ENCODE results near the gene PDSS2.
"Not testable (repeated sequence)": the region's sequence is repeated elsewhere in the genome, so short reads cannot be mapped to it uniquely, and the experiment has no call there.

PDSS2 gene

DNA sequence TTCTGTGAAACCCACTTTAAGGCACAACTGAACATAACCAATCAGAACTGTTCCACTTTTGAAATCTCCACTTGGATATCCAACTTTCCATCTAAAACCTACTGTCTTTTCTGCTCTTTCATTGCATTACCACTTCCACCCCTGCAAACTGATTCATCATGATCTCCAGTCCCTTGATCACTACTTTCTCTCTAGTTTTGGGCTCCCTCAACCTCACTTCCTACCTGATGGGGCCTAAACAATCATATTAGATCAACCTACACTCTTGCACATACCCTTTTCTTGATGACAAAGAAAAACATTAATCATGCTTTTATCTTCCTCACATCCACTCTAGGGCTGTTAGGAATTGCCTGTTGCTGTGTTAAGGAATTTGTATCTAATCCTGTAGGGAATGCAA, 137.6 kb downstream of the PDSS2 start:
- no peak for DNase-seq (ENCODE audit: low read depth in 2 of 2)

DNA sequence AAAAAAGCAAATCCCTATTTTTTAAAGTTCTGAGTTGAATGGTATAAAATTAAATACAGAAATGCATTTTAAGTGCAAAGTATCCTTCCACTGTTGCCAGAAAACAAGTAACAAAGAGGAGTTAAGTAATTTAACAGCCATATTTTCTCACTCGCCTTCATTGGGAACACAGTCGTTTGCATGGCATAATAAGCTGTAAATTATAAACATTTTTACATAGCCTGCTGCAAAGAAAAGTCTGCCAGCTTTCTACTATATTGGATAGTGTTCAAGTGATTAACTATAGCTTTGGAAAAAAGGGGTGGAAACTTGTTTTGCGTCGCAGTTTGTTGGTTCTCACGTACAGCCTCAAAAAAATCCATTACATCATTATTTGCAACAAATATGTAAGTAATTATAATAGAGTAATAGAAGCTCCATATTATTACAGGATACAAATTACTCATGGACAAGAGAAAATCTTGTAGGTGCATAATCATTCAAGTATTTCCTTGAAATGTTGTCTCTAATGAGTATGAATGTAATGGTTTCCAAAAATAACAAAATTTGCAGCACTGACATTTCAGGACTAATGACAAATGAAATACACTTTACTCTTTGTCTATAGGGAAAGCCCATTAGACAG, 139.3 kb downstream of the PDSS2 start:
- DNase-seq (ENCODE audit: low read depth in 2 of 2), result no peak

DNA sequence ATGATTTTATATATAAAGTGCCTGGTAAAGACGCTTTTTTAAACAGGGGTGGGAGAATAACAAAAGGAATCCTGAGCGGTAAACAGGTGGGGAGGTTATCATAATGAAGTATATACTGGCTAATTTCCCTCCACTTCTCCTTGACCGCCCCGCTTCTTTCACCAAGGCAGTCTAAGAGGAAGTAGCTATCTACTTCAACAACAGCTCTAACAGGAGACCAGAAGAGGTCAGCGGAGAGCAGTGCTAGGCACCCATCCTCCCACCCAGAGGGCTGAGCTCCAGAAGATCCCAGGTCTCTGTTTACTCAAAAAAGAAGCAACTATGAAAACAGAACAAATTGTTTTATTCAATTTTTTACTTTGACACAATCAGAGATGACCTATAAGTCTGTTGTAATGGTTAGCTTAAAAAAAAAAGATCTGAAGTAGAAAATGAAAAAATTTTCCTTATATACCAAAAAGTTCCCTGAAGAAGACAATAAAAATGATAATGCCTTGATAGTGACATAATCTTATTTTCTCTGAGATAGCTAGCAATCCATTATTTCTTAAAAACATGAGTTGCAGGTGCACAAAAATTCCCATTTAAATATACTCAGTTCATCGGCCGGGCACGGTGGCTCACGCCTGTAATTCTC, 141.1 kb downstream of the PDSS2 start:
- no peak for DNase-seq (ENCODE audit: low read depth in 2 of 2)

DNA sequence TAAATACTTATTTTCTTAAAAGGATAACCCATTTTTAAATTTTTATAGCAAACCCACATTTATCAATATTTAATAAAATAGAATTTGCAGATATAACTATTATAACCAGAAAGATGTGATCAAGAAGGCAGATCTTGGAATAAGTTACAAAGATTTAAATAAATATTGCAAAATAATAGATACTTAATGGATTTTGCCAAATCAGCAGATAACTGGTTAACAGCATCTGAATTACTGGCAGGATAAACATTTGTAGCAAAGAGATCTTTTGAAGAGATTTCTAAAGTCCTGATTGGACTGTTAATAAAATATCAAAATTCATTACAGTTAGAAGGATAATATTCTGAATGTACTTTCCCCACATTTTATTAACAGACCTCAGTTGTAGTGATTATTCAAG, 144.2 kb downstream of the PDSS2 start:
- no peak for DNase-seq (ENCODE audit: low read depth in 2 of 2)

DNA sequence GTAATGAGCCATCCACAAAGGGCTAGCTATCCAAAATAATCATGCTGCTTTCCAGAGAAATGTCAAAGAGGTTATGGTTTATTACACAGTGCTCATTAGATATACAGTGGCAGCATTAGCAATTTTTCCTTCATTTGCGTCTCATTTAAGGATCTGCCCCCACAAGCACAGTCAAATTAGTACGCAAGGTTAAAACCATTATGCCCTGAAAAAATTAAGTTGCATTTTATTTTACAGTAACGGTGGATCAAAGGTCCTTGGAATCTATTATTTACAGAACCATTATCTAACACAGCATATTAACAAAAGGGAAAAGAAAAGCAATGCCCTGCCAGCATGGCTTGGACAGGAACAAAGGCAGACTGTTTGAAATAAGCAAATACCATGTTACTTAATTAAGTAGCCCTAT, 144.8 kb downstream of the PDSS2 start:
- DNase-seq (ENCODE audit: low read depth in 2 of 2), result no peak

DNA sequence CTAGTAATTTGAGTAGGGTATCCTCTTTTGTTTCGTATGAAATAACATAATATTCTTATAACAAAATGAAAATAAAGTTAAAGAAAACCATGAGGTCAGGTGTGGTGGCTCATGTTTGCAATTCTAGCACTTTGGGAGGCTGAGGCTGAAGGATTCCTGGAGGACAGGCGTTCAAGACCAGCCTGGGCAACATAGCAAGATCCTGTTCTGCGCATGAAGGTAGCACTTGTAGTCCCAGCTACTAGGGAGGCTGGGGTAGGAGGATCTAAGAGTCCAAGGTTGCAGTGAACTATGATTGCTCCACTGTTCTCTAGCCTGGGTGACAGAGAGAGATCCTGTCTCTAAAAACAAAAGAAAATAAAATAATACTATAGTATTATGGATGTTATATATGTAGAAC, 145.6 kb downstream of the PDSS2 start:
- no peak for DNase-seq (ENCODE audit: low read depth in 2 of 2)

DNA sequence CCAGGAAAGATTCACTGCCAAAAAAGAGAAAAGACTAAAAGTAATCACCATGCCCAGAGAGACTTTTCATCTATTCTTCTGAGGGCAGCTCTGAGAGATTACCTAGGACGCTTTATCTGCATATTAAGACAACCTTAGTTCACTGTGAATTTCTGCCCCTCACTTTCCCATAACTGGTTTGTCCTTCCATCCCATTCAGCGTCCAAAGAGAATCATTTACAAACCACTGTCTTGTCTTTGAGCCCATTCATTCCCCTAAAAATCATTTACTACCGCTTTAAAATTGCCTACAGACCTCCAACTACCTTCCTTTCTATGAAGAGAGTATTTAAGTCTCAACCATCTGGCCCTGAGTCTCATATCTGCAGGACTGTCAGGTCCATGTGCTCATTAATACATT, 149.0 kb downstream of the PDSS2 start:
- DNase-seq (ENCODE audit: low read depth in 2 of 2), result no peak

DNA sequence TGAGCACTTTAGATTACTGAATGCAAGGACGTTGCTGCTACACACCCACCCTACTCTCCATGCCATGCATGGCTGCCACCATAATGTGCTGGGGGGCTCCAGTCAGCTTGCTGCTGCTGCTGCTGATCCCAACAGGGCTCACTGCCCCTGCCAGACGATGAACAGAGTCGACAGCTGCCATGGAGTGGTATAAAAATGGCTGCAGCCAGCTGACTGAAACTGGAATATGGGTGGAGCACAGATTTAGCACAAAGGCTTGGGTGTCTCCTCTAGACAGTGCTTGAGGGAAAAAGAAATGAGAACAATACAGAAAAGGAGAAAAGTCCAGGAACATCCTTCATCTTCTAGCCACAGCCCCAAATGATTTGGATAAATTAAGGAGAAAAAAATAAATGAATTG, 150.7 kb downstream of the PDSS2 start:
- no peak for DNase-seq (ENCODE audit: low read depth in 2 of 2)

DNA sequence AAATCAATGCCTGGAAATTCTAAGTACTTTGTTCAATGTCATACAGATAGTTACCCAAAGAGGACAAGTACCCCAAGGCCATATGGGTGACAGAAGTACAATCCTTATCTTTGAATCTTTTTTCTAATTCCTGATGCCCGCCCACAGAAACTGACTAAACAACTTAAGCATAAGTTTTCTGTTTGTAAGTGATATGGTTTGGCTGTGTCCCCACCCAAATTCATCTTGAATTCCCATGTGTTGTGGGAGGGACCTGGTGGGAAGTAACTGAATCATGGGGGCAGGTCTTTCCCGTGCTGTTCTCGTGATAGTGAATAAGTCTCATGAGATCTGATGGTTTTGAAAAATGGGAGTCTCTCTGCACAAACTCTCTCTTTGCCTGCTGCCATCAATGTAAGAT, 153.4 kb downstream of the PDSS2 start:
- not testable (repeated sequence) for DNase-seq (ENCODE audit: low read depth in 2 of 2)

DNA sequence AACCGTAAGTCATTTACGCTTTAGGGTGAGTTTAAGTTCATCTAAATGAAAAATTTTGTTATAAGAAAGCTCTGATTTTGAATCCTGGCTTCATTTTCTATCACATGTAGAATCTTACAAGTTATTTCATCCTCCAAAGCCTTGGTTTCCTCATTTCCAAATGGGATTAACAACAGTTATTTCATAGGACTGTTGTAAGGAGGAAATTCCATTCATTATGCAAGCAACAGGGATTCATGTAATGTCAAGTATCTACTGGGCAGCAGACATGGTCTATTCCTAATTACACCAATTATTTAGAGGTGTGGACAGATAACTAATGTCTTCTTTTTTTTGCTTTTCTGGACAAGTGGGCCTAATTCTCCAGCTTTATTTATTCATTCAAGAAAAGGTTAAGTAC, 154.0 kb downstream of the PDSS2 start:
- no peak for DNase-seq (ENCODE audit: low read depth in 2 of 2)

DNA sequence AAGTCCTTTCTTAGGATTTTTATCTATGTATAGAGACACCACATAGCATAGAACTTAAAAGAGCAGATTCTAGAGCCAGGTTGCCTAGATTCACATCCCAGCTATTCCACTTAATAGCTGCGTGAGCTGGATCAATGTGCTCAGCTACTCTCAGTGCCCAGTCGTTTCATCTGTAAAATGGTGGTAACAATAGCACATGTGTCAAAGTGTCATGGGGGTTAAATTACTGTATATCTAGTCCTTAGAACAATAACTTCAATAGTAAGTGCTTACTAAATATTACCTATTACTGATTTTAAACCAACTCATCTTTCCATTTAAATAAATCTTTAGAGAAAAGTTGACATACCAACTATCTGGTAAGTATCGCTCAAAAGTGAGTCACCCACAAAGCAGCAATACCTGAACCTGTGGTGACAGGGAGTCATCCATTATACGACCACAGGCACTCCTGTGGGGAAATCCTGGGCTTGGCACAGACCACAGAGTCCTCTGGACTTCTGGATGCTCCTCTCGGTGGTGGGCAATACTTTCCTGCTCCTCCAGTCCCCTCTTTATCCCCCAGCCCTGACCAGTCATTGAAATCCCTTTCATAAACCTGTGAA, 154.8 kb downstream of the PDSS2 start:
- no peak for DNase-seq (ENCODE audit: low read depth in 2 of 2)

DNA sequence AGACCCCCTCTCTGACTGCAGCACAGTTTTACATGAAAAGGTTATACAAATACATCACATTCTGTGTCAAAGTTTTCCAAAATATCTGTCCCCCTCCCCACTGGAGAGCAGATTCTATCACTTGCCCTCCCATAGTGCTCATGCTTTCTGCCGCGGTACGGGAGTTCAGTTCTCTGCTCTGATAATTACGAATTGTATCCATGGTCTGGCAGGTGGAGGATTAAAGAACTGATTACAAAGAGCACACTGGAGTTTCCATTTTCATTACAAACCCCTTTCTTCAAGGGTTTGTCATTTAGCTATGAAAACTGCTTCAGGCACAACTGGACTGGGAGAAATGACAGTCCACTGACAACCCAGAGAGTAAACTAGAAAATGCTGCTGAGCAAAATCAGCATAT, 166.0 kb downstream of the PDSS2 start:
- no peak for DNase-seq (ENCODE audit: low read depth in 2 of 2)

DNA sequence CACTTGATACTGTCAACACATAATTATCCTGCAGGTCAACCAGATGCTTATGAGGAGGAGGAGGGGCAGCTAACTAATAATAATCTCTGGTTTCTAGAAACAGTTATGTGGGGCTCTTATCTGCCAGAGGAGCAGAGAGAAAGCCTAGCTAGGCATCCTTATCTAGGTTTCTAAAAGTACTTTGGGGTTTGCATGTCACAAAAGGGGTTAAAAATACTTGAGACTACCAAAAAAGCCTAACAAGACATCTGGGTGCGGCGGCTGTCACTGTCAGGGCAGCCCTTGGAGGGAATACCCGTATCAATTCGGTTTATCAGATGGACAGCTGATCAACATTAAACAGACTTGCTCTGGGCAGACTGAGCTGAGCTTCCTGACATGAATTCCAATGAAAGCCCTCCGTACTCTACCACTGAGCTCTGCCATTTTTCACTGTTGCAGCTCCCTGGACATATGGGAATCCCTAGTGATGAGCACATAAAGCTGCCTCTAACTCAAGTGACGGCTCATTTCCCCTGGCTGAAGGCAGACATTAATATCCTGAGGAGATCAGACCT, 166.6 kb downstream of the PDSS2 start:
- DNase-seq (ENCODE audit: low read depth in 2 of 2), result no peak

DNA sequence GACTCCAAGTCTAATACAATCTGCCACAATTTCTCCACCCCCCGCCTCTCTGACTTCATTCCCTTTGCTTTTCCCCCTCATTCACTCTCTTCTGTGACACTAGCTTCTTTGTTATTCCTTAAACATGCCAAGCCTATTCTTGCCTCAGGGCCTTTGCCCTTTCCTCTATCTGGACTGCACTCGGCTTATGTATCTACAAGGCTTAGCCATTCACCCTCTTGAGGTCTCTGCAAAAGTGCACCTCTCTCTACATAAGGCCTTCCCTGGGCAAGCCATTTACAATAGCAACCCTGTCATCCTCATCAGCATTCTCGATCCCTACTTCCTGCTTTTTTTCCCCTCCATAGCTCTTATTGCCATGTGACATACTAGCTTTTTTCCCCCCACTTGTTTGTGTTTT, 168.9 kb downstream of the PDSS2 start:
- DNase-seq (ENCODE audit: low read depth in 2 of 2), result no peak

DNA sequence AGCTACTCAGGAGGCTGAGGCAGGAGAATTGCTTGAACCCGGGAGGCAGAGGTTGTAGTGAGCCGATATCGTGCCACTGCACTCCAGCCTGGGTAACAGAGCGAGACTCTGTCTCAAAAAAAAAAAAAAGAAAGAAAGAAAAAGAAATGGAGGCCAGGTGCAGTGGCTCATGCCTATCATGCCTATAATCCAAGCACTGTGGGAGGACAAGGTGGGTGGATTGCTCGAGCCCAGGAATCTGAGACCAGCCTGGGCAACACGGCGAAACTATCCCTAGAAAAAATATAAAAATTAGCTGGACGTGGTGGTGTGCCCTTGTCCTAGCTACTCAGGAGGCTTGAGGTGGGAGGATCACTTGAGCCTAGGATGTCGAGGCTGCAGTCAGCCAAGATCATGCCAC, 170.1 kb downstream of the PDSS2 start:
- not testable (repeated sequence) for DNase-seq (ENCODE audit: low read depth in 2 of 2)

DNA sequence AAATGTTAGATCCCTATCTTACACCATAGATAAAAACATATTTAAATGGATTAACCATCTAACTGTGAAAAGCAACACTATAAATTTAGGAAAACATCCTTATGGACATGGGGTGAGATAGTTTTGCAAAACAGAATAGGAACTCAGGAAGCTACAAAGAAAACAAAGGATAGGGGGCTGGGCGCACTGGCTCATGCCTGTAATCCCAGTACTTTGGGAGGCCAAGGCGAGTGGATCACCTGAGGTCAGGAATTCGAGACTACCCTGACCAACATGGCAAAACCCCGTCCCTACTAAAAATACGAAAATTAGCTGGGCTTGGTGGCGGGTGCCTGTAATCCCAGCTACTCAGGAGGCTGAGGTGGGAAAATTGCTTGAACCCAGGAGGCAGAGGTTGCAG, 173.7 kb downstream of the PDSS2 start:
- not testable (repeated sequence) for DNase-seq (ENCODE audit: low read depth in 2 of 2)

DNA sequence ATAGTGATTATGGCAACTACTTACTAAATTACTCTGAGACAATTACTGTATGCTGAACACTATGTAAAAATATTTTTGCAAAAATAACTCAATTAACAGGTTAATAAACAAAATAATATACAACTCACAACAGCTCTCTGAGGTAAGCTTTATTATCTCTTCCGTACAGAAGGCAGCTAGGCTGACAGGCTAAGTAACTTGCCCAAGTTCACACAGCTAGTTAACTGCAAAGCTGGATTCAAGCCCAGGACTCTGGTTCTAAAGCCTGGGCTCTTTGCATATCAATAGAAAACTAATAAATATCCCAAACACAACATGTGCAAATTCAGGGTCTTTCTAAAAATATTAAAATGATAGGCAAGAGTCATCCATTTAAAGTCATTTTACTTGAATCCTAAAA, 174.6 kb downstream of the PDSS2 start:
- no peak for DNase-seq (ENCODE audit: low read depth in 2 of 2)

DNA sequence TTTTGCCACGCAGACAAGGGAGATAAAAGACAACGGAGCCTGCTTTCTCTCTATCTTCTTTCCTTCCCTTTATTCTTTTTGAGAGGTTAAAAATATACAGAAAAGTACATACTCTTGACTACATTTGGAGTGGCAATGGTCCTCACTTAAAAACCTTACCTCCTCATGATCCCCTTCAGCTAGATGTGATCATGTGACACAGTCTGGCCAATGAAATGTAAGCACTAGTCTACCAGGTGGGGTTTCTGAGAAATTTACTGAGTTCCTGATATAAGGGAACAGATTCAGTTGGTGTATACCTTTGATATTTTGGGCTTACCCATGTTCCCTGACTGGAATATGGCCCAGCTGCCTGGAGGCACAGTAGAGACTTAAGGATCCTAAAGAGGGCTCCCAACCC, 178.6 kb downstream of the PDSS2 start:
- no peak for DNase-seq (ENCODE audit: low read depth in 2 of 2)

DNA sequence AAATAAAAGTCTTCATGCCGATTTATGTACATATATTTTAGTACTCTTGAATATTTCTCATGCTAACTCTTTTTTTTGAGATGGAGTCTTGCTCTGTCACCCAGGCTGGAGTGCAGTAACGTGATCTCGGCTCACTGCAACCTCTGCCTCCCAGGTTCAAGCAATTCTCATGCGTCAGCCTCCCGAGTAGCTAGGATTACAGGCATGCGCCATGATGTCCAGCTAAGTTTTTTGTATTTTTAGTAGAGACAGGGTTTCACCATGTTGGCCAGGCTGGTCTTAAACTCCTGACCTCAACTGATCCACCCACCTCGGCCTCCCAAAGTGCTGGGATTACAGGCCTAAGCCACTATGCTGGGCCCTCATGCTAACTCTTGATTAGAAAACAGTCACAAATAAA, 179.4 kb downstream of the PDSS2 start:
- not testable (repeated sequence) for DNase-seq (ENCODE audit: low read depth in 2 of 2)

DNA sequence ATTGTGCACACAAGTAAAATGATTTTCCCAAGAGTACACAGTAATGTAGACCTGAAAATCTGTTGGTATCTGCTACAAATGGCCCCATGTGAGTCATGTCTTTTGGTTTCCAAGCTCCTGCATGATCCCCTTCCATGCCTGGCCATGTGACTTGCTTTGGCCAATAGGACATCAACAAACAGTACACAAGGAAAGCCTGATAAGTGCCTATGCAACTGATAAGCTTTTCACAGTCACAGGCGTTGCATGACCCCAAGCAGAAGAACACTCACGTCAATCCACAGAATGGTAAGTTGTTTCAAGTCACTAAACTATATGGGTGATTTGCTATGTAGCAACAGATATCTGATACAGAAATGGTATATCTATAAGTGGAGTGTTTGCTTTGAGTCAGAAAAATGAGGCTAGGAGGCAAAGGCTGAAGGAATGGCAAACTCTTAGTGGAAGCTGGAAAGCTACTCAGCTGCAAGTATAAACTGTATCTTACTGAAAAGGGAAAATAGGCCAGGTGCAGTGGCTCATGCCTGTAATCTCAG, 184.0 kb downstream of the PDSS2 start:
- no peak for DNase-seq (ENCODE audit: low read depth in 2 of 2)

DNA sequence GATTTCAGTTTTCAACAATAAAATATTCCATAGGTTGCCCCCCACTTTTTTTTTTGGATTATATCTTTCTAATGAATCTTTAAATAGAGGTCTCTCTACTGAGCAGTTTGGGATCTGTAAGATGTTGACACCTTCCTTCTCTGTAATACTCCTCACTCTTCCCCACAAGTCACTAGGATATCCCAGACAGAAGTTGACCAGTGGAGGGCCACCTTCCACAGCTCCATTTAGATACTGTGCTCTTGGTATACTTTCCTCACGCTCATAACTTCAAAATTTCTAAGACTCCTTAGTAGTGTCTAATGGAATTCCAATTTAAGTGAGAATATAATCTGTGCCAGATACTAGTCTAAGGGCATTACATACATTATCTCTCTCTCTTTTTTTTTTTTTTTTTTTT, 185.1 kb downstream of the PDSS2 start:
- DNase-seq (ENCODE audit: low read depth in 2 of 2), result no peak

DNA sequence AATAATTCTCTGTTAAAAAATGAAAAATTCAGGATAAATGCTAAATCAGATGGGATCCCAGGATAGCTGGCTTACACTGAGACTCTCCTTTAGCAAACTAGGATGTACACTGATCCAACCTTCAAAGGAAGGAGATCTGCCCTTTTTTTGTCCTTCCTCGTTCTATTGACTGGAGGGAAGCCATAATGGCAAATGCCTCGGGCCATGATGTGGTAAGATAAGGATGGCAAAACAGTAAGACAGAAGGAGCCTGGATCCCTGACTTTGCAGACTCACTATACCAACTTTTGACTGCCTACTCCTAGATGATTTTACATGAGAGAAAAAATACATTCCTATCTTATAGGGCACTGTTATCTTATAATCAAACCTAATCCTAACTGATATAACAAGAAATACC, 187.1 kb downstream of the PDSS2 start:
- DNase-seq (ENCODE audit: low read depth in 2 of 2), result no peak

DNA sequence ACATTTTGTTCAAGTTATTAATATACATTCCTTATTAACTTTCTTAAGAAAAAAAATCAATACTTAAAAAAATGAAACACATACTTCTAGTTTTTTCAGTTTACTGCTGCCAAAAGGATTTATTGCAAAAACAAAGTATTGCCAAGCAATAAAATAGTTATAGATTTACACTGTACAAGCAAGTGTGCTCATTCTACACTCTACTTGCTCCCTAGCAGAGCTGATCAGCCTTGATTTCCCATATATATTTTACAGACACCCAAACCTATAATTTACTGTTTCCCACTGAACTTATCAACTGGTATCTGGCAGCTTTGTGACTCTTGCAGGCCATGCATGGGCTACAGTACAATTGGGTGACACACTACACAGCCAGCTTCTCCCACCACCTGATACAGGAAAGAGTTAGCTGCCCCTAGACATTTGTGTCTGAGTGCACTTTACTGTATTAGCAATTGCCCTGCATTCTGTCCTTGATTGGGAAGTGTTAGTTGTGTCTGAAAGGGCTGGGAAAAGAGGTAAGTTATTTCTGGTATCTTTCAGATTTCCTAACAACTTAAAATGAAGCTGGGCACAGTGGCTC, 188.1 kb downstream of the PDSS2 start:
- no peak for DNase-seq (ENCODE audit: low read depth in 2 of 2)

Measured in stimulated activated CD4-positive, alpha-beta T cell treated with anti-CD3 and anti-CD28 coated beads, Interleukin-1b, Interleukin-23, amount 100 ng/mL, for 4 hours (primary cell).